Left colon (tissue), 2 donors: Measurements from ENCODE around the gene GJA10. TPM values are rescaled to one million over a fixed set of nuclear protein-coding genes. Genes with fewer than 3 reads are reported as not detected.
A peak's percentile ranks its signal among the peaks of the same experiment; 100 is the strongest.
"Not testable (repeated sequence)": the region's sequence is repeated elsewhere in the genome, so short reads cannot be mapped to it uniquely, and the experiment has no call there.

Experiments used
- ATAC-seq: fragments of 200-7000 bp; cut with Tn5 transposase; one replicate; pipeline ENCODE4 v1.9.1; 2020; ENCODE audit warnings: mild to moderate bottlenecking, moderate library complexity
- DNase-seq, 2 donors: peaks; one replicate each; pipeline ENCODE4 v3.0.0-alpha.2; 2020
- intact Hi-C, 2 donors: fragments of 100-400 bp; cut with DNase I in 1 of 2; cut with micrococcal nuclease in 1 of 2; formaldehyde crosslinking; loops; one replicate each; pipeline versions ENCODE4 v1.11.2 to v1.14.0; 2022; cut with DNase I, micrococcal nuclease
- long read RNA-seq: library from polyadenylated mRNA; unstranded; transcript quantifications from one replicate; pipeline ENCODE4 v2.0.0, GENCODE V29; 2021
- total RNA-seq, 2 donors: library from RNA; stranded (reverse); fragmentation: NEBNext Ultra II Directional; extraction: Animal tissue kit (Norgen Biotek cat#: 25700); gene quantifications; one replicate each; pipeline ENCODE4 v1.2.1, GENCODE V29; 2021
- donor health status: DM: no; HTN: no; CAD: no.
- donor health status: DM: yes; HTN: yes; CAD: no.

GJA10 gene
- total RNA-seq, result not detected
- long read RNA-seq, result 0 reads

DNA sequence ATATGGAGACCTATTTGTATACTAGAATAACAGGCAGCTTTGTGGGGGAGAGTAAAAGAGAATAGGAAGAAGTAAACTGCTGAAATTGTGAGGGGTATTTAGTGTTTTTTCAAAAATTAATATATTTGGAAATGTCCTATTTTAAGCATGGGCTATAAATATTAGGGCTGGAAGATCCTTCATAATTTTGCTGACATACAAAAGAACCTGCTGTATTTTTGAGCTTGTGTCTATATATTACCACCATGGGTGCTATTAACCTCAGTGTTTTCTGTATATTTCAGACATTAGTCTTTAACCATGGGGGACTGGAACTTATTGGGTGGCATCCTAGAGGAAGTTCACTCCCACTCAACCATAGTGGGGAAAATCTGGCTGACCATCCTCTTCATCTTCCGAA is at the start of gene GJA10:
TSS of gene GJA10 (plus strand) at position 301 of the 400 bp plus-strand sequence. CDS start at position 301, 0 bp downstream.
- ATAC-seq (no peak), DNase-seq (no peak)
- intact Hi-C loops, result no loop called here

DNA sequence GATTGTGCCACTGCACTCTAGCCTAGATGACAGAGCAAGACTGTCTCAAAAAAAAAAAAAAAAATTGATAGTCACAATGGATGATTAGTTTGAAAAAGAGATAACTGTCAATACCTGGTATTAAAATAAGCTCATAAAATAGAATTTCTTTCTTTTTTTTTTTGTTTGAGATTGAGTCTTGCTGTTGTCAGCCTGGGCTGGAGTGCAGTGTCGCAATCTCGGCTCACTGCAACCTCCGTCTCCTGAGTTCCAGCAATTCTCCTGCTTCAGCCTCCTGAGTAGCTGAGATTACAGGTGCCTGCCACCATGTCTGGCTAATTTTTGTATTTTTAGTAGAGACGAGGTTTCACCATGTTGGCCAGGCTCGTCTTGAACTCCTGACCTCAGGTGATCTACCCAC is 46.8 kb upstream of the GJA10 start:
- DNase-seq, ATAC-seq, intact Hi-C loops: not testable (repeated sequence)

DNA sequence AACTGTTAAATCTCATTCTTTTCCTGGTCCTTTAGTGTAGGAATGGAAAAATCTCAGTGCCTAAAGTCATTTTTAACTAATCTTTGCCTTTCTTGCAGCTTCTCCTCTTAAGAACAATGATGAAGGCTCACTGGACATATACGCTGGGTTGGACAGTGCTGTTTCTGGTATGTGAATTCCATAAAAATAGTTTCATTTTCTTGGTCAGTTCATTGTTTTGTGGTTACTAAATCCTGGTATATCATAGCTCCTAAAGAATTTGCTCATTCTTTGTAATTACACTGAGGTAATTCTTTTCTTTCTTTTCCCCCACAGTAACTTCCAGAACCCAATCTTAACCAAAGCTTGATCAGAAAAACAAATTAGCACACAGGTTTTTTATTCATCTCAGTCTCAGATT is 41.2 kb upstream of the GJA10 start:
- intact Hi-C loops, result no loop called here
- ATAC-seq (no peak), DNase-seq (no peak)

DNA sequence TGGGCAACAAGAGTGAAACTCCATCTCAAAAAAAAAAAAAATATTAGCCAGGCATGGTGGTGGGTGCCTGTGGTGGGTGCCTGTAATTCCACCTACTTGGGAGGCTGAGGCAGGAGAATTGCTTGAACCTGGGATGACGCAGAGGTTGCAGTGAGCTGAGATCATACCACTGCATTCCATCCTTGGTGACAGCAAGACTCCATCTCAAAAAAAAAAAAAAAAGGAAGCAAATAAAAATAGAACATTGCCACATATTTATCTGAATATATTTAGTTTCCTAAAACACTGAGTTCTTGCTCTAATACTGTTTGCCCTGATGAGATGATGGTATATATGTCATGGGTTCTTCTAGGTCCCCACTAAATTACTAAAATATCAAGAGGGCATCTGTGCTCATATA is 36.2 kb upstream of the GJA10 start:
- ATAC-seq (no peak), DNase-seq (no peak)
- intact Hi-C loops, result no loop called here

DNA sequence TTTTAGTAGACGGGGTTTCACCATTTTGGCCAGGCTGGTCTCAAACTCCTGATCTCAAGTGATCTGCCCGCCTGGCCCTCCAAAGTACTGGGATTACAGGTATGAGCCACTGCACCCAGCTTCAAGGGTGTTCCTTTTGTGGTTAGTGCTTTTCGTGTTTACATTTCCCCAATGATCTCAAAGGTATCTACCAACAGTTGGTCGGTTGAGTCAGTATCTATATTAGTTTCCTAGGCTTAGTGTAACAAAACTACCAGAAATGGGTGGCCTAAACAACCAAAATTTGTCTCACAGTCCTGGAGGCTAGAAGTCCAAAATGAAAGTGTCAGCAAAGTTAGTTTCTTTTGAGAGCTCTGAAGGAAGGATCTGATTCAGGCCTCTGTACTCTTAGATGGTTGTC is 34.5 kb upstream of the GJA10 start:
- no peak for ATAC-seq

DNA sequence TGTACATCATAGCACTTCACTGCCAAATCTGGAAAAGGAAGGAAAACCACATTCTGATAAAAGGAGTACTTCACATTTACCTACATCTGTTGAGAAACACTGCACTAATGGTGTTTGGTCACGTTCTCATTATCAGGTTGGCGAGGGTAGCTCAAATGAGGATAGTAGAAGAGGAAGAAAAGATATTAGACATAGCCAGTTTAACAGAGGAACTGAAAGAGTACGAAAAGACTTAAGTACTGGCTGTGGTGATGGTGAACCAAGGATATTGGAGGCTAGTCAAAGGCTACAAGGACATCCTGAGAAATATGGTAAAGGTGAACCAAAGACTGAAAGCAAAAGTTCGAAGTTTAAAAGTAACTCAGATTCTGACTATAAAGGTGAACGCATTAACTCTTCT is 32.0 kb upstream of the GJA10 start:
- intact Hi-C loops, result no loop called here
- ATAC-seq, result no peak
- no peak for DNase-seq

More for the DNA sequence above, 34.5 kb upstream of the GJA10 start:
- intact Hi-C loops, result no loop called here
- DNase-seq, result no peak

DNA sequence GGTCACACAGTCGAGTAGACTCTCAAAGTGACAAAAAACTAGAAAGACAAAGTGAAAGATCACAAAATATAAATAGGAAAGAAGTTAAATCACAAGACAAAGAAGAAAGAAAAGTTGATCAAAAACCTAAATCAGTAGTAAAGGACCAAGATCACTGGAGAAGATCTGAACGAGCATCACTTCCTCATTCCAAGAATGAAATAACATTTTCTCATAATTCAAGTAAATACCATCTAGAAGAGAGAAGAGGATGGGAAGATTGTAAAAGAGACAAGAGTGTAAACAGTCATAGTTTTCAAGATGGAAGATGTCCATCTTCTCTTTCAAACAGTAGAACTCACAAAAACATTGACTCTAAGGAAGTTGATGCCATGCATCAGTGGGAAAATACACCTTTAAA is 31.6 kb upstream of the GJA10 start:
- DNase-seq (no peak), ATAC-seq (no peak)
- intact Hi-C loops, result no loop called here

DNA sequence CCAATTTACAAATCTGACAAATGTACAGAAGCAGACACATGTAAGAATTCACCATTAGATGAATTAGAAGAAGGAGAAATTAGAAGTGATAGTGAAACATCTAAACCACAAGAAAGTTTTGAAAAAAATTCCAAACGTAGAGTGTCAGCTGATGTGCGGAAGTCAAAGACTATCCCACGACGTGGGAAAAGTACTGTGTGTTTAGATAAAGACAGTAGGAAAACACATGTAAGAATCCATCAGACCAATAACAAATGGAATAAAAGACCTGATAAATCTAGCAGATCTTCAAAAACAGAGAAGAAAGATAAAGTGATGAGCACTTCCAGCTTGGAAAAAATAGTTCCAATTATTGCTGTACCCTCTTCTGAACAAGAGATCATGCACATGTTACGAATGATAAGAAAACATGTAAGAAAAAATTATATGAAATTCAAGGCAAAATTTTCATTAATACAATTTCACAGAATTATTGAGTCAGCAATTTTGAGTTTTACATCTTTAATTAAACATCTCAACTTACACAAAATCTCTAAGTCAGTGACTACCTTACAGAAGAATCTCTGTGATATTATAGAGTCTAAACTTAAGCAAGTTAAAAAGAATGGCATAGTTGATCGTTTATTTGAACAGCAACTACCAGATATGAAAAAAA is 28.1 kb upstream of the GJA10 start:
- no peak for DNase-seq
- ATAC-seq, result no peak
- intact Hi-C loops, result no loop called here

DNA sequence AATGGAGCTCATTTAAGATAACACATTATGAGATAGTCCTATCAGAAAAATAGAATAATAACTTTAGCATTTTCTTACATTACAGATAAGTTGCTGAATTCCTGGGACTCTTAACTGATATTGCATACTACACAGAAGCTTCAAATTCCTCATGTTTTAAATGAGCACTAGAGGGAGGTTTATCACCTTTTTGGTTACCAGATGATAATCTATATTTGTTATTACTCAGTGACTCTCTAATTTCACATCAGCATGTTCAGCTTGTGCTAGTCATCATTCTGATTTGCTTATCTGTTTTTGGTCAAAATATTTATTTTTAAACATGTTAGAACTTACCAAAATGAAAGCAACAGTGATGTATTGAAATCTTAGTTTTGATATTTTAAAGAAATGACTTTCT is 20.5 kb upstream of the GJA10 start:
- DNase-seq (no peak), ATAC-seq (no peak)
- intact Hi-C loops, result no loop called here

DNA sequence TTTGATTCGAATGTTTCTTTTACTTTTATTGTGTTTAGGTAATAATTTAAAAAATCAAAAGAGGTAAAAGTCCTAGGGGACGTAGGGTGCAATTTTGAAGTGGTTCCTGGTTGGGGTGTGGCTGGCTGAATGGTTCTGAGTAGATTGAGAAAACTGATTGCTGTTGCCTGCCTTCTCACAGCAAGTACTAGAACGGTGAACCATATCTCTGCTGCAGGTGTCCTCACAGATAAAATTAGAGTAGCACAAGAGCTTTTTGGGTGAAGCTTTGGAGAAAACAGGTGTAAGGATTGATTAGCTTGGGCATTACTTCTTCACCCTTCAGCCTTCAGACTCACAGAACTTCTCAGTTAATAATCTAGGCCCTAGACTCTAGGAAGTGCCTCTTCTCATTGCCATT is 19.8 kb upstream of the GJA10 start:
- DNase-seq (peak in 1 of 2 donors; percentile 7), ATAC-seq (peak; percentile 97)
- intact Hi-C loops, result no loop called here

DNA sequence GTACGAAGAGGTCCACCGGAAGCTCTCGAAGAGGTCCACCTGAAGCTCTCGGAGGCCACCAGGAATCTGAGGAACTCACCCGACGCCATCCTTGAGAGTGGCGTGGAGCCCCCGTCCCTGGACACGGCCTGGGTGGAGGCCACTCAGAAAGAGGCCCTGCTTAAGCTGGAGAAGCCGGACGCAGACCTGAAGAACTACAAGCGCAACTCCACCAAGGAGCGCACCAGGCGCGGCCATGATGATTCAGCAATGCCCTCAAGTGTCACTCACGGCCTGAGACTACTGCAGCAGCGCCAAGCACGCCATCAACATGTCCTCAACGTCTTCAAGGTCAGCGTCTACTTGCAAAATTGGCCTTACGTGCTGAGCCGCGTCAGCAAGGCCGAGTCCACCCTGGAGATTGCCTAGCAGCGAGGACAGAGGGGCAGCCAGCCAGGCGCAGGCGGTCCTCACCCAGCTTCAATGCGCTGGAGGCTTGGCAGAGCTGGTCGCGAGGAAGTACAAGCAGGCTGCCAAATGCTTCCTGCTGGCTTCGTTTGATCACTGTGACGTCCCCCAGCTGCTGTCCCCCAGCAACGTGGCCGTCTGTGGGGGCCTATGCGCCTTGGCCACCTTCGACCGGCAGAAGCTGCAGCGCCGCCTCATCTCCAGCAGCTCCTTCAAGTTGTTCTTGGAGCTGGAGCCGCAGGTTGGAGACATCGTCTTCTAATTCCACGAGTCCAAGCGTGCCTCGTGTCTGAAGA is 7.7 kb upstream of the GJA10 start:
- ATAC-seq, result no peak
- DNase-seq, result no peak
- intact Hi-C loops, result no loop called here

DNA sequence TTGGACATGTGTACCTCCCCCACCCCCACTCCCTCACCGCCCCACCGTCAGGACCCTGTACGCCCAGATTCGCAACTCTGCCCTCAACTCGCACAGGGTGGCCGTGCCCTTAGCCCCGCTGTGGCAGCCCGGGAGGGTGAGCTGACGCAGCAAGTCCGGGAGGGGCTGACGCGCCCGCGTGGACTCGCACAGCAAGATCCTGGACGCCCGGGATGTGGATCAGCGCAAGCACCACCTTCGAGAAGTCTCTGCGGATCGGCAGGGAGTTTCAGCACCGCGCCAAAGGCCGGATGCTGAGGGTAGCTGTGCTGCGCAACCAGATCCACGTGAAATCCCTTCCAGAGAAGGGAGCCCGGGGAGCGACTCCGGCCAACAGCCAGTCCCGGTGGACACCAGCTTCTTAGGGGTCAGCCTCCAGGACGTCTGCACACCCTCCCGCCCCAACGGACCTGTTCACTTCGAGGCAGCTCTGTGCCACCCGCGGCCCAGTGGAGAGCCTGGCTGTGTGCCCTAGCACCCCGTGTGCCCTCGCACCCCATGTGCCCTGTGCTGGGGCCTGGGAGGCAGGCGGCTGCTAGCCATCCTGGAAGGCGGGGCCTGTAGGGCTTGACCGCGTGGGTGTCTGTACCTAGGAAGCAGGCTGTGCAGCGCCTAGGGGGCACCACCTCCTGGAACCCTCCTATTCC is 6.7 kb upstream of the GJA10 start:
- intact Hi-C loops, result no loop called here
- DNase-seq (no peak), ATAC-seq (no peak)

DNA sequence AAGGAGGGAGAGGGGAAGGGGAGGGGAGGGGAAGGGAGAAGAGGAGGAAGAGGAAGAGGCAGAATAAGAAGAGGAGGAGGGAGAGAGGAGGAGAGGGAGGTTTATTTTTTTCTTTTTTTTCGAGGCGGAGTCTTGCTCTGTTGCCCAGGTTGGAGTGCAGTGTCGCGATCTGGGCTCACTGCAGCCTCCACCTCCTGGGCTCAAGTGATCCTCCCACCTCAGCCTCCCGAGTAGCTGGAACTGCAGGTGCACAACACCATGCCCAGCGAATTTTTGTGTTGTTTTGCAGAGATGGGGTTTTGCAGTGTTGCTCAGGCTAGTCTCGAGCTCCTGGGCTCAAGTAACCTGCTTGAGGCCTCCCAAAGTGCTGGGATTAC is 6.1 kb upstream of the GJA10 start:
- intact Hi-C loops, result no loop called here
- ATAC-seq (no peak), DNase-seq (no peak)

DNA sequence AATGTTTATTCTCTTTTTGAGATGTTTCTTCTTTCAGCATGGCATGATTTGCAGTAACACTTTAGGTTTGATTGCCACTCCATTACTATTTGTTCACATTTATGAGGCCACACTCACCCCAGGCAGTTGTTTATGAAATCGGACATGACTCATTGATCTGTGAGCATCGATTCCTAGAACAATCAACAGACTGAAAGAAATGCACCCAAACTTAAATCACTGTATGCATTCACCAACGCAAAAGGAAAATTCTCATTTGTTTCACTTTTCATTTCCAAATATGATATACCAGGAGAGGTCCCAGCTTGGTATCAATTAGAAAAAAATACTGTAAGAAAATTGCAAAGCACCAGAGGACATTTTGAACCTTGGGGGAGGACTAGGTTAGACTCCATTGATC is 5.4 kb upstream of the GJA10 start:
- DNase-seq (no peak), ATAC-seq (no peak)
- intact Hi-C loops, result no loop called here

DNA sequence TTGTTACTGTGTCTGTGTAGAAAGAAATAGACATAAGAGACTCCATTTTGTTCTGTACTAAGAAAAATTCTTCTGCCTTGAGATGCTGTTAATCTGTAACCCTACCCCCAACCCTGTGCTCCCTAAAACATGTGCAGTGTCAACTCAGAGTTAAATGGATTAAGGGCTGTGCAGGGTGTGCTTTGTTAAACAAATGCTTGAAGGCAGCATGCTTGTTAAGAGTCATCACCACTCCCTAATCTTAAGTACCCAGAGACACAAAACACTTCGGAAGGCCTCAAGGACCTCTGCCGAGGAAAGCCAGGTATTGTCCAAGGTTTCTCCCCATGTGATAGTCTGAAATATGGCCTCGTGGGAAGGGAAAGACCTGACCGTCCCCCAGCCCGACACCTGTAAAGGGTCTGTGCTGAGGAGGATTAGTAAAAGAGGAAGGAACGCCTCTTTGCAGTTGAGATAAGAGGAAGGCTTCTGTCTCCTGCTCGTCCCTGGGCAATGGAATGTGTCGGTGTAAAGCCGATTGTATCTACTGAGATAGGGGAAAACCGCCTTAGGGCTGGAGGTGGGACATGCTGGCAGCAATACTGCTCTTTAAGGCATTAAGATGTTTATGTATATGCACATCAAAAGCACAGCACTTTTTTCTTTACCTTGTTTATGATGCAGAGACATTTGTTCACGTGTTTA is 3.3 kb upstream of the GJA10 start:
- DNase-seq, intact Hi-C loops, ATAC-seq: not testable (repeated sequence)

DNA sequence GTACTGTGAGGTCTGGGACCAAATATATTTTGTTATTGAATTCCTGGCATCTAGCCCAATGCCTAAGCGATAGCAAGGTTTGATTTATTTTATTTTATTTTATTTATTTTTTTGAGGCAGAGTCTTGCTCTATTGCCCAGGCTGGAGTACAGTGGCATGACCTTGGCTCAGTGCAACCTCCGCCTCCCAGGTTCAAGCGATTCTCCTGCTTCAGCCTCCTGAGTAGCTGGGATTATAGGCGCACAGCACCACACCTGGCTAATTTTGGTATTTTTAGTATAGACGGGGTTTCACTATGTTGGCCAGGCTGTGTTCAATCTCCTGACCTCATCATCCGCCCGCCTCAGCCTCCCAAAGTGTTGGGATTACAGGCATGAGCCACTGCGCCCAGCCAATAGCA is 1.7 kb upstream of the GJA10 start:
- ATAC-seq, DNase-seq, intact Hi-C loops: not testable (repeated sequence)

DNA sequence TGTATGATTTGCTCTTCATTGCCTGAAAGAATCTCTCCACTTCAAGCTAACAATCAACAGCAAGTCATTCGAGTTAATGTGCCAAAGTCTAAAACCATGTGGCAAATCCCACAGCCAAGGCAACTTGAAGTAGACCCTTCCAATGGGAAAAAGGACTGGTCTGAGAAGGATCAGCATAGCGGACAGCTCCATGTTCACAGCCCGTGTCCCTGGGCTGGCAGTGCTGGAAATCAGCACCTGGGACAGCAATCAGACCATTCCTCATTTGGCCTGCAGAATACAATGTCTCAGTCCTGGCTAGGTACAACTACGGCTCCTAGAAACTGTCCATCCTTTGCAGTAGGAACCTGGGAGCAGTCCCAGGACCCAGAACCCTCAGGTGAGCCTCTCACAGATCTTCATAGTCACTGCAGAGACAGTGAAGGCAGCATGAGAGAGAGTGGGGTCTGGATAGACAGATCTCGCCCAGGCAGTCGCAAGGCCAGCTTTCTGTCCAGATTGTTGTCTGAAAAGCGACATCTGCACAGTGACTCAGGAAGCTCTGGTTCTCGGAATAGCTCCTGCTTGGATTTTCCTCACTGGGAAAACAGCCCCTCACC is 1.1 kb downstream of the GJA10 start:
- intact Hi-C loops, result no loop called here
- peak; percentile 43 for ATAC-seq
- DNase-seq, result no peak

DNA sequence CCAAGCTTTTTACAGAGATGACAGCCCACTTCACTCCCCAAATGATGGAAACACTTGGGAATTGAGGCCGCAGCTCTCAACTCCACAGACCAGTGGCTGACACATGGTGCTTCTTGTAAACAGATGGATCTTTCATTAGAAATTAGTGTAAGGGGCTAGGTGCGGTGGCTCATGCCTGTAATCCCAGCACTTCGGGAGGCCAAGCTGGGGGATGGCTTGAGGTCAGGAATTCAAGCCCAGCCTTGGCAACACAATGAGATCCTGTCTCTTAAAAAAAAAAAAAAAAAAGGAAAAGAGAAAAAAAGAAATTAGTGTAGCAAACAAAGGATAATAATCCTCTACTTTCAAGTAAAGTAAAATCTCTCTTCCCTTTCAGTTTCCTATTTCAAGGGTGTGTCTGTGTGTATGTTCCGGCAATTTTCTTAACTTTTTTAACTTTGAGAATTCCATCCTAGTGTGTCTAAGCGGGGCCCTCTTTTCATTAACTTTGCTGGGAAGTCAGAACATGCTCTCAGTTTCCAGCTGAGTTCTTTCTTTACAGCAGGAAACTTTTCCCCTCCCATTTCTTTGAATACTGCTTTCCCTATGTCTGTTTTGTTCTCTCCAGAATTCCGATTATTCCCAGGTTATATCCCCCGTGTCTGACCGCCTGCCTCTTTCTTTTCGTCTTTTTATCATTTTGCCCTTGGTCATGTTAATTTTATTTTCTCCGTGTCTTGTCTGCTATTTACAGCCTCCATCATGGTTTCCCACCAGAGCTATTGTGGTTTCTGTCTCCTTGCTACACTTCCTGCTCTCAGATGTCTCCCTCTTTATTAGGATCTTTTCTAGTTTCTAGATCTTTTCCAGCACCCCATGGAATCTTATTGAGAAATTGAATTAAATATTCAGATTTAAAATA is 16.0 kb downstream of the GJA10 start:
- intact Hi-C loops, ATAC-seq, DNase-seq: not testable (repeated sequence)
